HG03460 (cell line): ENCODE measurements around the gene NPHS1.
A peak's percentile ranks its signal among the peaks of the same experiment; 100 is the strongest.
"Not testable (repeated sequence)": the region's sequence is repeated elsewhere in the genome, so short reads cannot be mapped to it uniquely, and the experiment has no call there.

Experiments used
- ATAC-seq: cut with Tn5 transposase; IDR thresholded peaks from one replicate; pipeline ENCODE4 v1.9.1; 2021; ENCODE audit not compliant: unreplicated experiment

The NPHS1 gene, protein sequence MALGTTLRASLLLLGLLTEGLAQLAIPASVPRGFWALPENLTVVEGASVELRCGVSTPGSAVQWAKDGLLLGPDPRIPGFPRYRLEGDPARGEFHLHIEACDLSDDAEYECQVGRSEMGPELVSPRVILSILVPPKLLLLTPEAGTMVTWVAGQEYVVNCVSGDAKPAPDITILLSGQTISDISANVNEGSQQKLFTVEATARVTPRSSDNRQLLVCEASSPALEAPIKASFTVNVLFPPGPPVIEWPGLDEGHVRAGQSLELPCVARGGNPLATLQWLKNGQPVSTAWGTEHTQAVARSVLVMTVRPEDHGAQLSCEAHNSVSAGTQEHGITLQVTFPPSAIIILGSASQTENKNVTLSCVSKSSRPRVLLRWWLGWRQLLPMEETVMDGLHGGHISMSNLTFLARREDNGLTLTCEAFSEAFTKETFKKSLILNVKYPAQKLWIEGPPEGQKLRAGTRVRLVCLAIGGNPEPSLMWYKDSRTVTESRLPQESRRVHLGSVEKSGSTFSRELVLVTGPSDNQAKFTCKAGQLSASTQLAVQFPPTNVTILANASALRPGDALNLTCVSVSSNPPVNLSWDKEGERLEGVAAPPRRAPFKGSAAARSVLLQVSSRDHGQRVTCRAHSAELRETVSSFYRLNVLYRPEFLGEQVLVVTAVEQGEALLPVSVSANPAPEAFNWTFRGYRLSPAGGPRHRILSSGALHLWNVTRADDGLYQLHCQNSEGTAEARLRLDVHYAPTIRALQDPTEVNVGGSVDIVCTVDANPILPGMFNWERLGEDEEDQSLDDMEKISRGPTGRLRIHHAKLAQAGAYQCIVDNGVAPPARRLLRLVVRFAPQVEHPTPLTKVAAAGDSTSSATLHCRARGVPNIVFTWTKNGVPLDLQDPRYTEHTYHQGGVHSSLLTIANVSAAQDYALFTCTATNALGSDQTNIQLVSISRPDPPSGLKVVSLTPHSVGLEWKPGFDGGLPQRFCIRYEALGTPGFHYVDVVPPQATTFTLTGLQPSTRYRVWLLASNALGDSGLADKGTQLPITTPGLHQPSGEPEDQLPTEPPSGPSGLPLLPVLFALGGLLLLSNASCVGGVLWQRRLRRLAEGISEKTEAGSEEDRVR (N-terminal part only)

DNA sequence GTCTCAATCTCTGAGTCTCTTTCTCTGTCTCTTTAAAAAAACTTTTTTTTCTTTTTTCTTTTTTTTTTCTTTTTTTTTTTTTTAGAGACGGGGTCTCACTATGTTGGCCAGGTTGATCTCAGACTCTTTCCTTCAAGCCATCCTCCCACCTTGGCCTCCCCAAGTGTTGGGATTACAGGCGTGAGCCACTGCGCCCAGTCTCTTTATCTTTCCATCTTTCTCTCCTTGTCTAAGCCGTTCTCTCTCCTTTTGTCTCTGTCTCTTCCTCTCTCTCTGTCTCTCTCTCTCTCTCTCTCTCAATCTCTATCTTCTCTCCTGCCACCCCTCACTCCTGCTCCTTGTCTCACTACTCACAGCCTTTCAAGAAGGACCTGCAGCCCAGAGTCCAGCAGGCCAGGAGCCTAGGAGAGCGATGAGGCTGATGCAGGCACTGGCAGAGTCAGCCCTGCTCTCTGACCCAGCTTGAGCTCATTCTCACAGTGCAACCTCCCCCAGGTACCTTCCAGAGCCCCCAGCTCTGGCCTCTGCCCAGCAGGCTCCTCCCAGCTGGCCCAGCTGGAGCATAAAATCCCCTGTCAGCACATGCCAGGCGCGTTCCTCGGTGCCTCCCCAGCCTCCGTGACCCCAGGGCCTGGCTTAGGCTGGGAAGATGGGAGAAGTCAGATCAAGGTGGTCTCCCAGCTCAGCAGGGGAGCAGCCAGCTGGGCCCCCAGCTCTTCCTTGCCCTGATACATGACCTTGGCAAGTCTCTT lies at the start of gene NPHS1:
TSS of gene NPHS1 (minus strand) at position 476 of the 752 bp plus-strand sequence. CDS start 667 bp downstream, outside the sequence.
- ATAC-seq, result no peak

GRCh38 chr19:35901055-35901644 lies 48.8 kb upstream of the NPHS1 start:
- ATAC-seq, result no peak

- peak; percentile 39 for ATAC-seq
Observed at GRCh38 chr19:35899547-35900214, 47.4 kb upstream of the NPHS1 start.

GRCh38 chr19:35898499-35898809 lies 46.1 kb upstream of the NPHS1 start:
- ATAC-seq, result no peak

- ATAC-seq, result no peak
Observed at GRCh38 chr19:35897706-35898451, 45.6 kb upstream of the NPHS1 start.

GRCh38 chr19:35896643-35897040 lies 44.3 kb upstream of the NPHS1 start:
- ATAC-seq, result no peak

DNA sequence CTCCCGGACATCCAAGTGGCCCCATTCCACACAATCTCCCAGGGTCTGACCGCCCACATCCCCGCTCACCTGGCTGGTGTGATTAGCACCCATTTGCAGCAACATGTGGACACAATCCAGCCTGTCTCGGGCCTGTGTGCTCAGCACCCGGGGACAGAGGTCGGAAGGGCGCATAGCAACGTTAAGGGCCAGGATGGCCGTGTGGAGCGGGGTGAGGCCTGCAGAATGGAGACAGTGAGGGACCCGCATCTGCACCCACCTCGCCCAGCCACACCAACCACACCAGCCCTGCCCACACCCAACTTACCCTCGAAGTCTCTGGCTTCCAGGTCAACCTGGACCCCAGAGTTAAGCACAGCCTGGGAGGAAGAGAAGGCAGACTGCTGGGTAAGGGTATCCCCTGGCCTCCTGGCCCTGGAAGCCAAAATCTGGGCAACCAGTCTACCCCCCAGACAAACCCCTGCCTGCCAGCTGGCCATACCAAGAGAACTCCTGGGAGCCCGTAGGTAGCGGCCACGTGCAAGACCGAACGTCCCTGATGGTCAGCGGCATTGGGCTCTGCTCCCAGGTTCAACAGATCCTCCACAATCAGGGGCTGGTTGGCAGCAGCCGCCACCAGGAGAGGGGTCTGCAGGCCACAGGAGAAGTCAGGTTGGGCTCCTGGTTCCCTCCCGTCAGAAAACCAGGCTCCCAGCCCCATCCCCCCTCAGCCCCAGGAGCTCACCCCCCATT lies 43.8 kb upstream of the NPHS1 start:
- no peak for ATAC-seq

GRCh38 chr19:35894342-35894741 lies 42.0 kb upstream of the NPHS1 start:
- no peak for ATAC-seq

DNA sequence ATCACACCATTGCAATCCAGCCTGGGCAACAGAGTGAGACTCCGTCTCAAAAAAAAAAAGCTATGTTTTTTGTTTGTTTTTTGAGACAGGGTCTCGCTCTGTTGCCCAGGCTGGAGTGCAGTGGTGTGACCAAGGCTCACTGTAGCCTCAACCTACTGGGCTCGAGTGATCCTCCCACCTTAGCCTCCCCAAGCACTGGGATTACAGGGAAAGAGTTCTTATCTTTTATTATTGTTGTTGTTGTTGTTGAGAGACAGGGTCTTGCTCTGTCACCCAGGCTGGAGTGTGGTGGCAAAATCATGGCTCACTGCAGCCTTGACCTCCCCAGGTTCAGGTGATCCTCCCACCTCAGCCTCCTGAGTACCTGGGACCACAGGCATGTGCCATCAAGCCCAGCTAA lies 39.5 kb upstream of the NPHS1 start:
- not testable (repeated sequence) for ATAC-seq

GRCh38 chr19:35890113-35890650 lies 37.9 kb upstream of the NPHS1 start:
- no peak for ATAC-seq

DNA sequence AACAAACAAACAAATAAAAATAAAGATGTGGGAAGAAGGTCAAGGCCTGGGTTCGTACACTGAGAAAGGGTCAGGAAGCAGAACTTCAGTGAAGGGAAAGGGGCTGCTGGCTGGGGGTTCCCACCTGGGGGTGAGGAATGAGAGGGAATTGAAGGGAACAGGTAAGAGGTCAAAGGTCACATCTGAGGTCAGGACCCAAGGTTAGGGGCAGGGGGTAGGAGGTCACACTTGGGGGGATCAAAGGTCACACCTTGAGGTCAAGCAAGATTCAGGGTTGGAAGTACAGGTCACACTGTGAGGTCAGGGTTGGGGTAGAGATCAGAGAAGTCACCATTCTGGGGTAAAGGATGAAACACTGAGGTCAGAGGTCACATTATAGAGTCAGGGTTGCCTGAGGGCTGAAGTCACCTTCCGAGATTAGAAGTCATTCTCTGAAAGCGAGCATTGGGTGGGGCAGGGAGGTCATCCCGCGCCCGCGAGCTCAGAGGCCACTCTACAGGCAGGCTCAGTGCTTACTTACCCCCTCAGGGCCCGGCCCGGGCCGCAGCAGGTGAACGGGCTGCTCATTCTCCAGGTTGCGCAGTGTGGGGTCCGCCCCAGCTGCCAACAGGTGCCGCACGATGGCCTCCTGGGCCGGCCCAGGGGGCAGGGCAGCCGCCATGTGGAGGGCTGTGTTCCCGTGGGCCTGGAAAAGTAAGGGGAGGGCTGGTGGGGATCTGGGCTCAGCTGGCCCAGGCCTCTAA lies 37.2 kb upstream of the NPHS1 start:
- no peak for ATAC-seq

GRCh38 chr19:35888398-35888797 lies 36.1 kb upstream of the NPHS1 start:
- no peak for ATAC-seq

GRCh38 chr19:35887197-35887596 lies 34.9 kb upstream of the NPHS1 start:
- no peak for ATAC-seq

GRCh38 chr19:35885904-35886303 lies 33.6 kb upstream of the NPHS1 start:
- ATAC-seq, result no peak

- ATAC-seq, result no peak
Observed at GRCh38 chr19:35885225-35885738, 33.0 kb upstream of the NPHS1 start.

- no peak for ATAC-seq
Observed at GRCh38 chr19:35883882-35884281, 31.6 kb upstream of the NPHS1 start.

DNA sequence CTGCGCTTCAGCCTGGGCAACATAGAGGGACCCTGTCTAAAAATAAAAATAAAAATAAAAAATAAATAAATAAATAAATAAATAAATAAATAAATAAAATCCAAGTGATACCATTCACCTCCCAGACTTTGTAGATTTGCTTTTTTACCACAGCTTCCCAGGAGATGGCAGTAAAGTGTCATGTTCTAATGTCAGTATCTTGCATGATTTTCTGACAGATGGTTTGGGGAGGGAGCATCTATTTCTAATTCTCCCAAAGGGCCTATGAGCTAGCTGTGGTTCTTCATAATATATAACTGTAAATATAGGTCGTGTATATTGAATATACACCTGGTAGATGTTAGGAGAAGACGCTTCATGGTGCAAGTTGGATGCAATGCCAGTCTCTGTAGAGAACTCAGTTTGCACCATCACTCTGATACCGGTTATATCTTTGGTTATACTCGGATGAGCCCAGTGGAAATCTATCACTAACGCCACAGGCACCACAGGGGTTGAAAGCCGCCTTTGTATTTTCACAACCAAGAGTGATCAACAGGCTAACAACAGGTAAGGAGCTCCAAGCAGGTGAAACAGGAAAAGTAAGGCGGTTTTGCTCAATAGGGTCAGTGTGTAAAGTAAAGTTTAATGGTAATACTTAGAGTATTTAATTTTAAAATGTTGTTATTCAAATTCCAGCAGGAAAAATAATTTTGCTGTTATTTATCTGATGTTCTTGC lies 30.0 kb upstream of the NPHS1 start:
- no peak for ATAC-seq
